Measurements from ENCODE around the gene PLPPR4. TPM values are rescaled to one million over a fixed set of nuclear protein-coding genes. Genes with fewer than 3 reads are reported as not detected.

Gene PLPPR4
- total and polyA plus RNA-seq, 7 donors, result 0.31 to 1.9 (median 0.71) TPM; not detected in 2

- 59 to 63% methylated on average over 2 of the region's 2 CpGs for WGBS, 2 donors
- Histone ChIP-seq H3K4me1 (no peaks in the 10 kb centered on the region), H3K27me3 (no peaks in the 10 kb centered on the region), H3K9me3 (no peaks in the 10 kb centered on the region), H3K27ac (no peak overlapping the region), H3K4me3 (no peak overlapping the region), H3K36me3 (no peaks in the 10 kb centered on the region)
- DNase-seq, result no peak
- TF ChIP-seq POLR2A (IDR thresholded peaks at IDR 0.05), result no peak
- no peak for TF ChIP-seq CTCF (IDR thresholded peaks at IDR 0.05)
- TF ChIP-seq POLR2AphosphoS5 (IDR thresholded peaks at IDR 0.05), result no peak
- no peak for TF ChIP-seq EP300 (IDR thresholded peaks at IDR 0.05)
- intact Hi-C loops (cut with DNase I), result no loop called here
Measured at GRCh38 chr1:99232172-99232571, 32.1 kb upstream of the PLPPR4 start.

- DNase-seq, result no peak
- no peak for TF ChIP-seq POLR2AphosphoS5 (IDR thresholded peaks at IDR 0.05)
- TF ChIP-seq CTCF (IDR thresholded peaks at IDR 0.05), result no peak
- TF ChIP-seq EP300 (IDR thresholded peaks at IDR 0.05), result no peak
- no peak for TF ChIP-seq POLR2A (IDR thresholded peaks at IDR 0.05)
- intact Hi-C loops (cut with DNase I), result no loop called here
- no peaks in the 10 kb centered on the region for H3K36me3 ChIP-seq
- WGBS, 2 donors, result 88 to 92% methylated on average over 1 of the region's 1 CpG
- H3K27me3 ChIP-seq, result no peaks in the 10 kb centered on the region
- H3K4me1 ChIP-seq, result no peaks in the 10 kb centered on the region
- H3K4me3 ChIP-seq, result no peak overlapping the region
- H3K9me3 ChIP-seq, result no peaks in the 10 kb centered on the region
- no peak overlapping the region for H3K27ac ChIP-seq
Measured at GRCh38 chr1:99233446-99233845, 30.8 kb upstream of the PLPPR4 start.

- no peak for DNase-seq
- intact Hi-C loops (cut with DNase I), result no loop called here
- Histone ChIP-seq H3K36me3 (no peaks in the 10 kb centered on the region), H3K4me1 (no peaks in the 10 kb centered on the region), H3K4me3 (no peak overlapping the region), H3K9me3 (no peaks in the 10 kb centered on the region), H3K27me3 (no peaks in the 10 kb centered on the region), H3K27ac (no peak overlapping the region)
- TF ChIP-seq EP300 (IDR thresholded peaks at IDR 0.05) (no peak), CTCF (IDR thresholded peaks at IDR 0.05) (no peak), POLR2AphosphoS5 (IDR thresholded peaks at IDR 0.05) (no peak), POLR2A (IDR thresholded peaks at IDR 0.05) (no peak)
Measured at GRCh38 chr1:99236756-99237155, 27.5 kb upstream of the PLPPR4 start.

GRCh38 chr1:99239690-99240089 lies 24.6 kb upstream of the PLPPR4 start:
- 72 to 77% methylated on average over 6 of the region's 6 CpGs for WGBS, 2 donors
- intact Hi-C loops (cut with DNase I), result no loop called here
- H3K36me3 ChIP-seq, result no peaks in the 10 kb centered on the region
- no peaks in the 10 kb centered on the region for H3K9me3 ChIP-seq
- TF ChIP-seq CTCF (IDR thresholded peaks at IDR 0.05), result no peak
- TF ChIP-seq POLR2AphosphoS5 (IDR thresholded peaks at IDR 0.05), result no peak
- no peak for TF ChIP-seq POLR2A (IDR thresholded peaks at IDR 0.05)
- TF ChIP-seq EP300 (IDR thresholded peaks at IDR 0.05), result no peak
- H3K27me3 ChIP-seq, result no peaks in the 10 kb centered on the region
- DNase-seq, result no peak
- no peak overlapping the region for H3K27ac ChIP-seq
- H3K4me3 ChIP-seq, result no peak overlapping the region
- H3K4me1 ChIP-seq, result no peaks in the 10 kb centered on the region

GRCh38 chr1:99240621-99241020 lies 23.7 kb upstream of the PLPPR4 start:
- DNase-seq, result no peak
- Histone ChIP-seq H3K27ac (no peak overlapping the region), H3K9me3 (no peaks in the 10 kb centered on the region), H3K4me1 (no peaks in the 10 kb centered on the region), H3K36me3 (no peaks in the 10 kb centered on the region), H3K27me3 (no peaks in the 10 kb centered on the region), H3K4me3 (no peak overlapping the region)
- WGBS, 2 donors, result 86 to 89% methylated on average over 2 of the region's 2 CpGs
- intact Hi-C loops (cut with DNase I), result no loop called here
- no peak for TF ChIP-seq POLR2AphosphoS5 (IDR thresholded peaks at IDR 0.05)
- TF ChIP-seq EP300 (IDR thresholded peaks at IDR 0.05), result no peak
- no peak for TF ChIP-seq CTCF (IDR thresholded peaks at IDR 0.05)
- TF ChIP-seq POLR2A (IDR thresholded peaks at IDR 0.05), result no peak
